ENCODE data around the gene MSH5.

- TF ChIP-seq EP300 (IDR thresholded peaks at IDR 0.05) (no peak), CTCF (IDR thresholded peaks at IDR 0.05) (no peak), POLR2A (IDR thresholded peaks at IDR 0.05; ENCODE audit: low read depth) (no peak)
Observed at GRCh38 chr6:31805939-31806469, 66.2 kb downstream of the MSH5 start.

All from esophagus muscularis mucosa (tissue), 4 donors.